ENCODE data around the gene IMPG2.
"Not testable (repeated sequence)": the region's sequence is repeated elsewhere in the genome, so short reads cannot be mapped to it uniquely, and the experiment has no call there.

IMPG2 gene

DNA sequence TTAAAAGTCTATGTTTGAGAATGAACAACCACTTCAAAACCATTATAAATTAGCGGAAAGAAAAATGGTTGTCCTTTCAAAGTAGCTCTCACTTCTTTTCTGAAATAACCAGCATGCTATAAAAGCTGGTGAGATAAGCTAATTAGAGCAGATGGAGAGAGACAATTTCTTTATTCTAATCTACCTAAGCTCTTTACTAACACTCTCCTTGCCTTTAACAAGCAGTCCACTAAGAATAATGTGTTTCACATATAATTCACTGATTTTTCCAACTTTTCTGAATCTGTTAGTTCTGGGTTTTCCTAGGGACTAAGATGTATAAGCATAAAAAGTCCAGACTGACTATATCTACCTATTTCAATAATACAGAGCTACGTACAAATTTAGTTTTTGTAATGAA lies at the start of gene IMPG2:
Gene IMPG2 (minus strand): TSS at position 101 of the 400 bp plus-strand sequence. CDS start 203 bp downstream, outside the sequence.
- DNase-seq (ENCODE audit: low read depth in 1 of 2, low spot score in 1 of 2) = no peak
- in situ Hi-C loops (cut with HindIII; ENCODE audit: low pct_unique_long_range_greater_than_20kb, low sequenced_read_pairs) = no loop called here
- TF ChIP-seq JUND (IDR thresholded peaks at IDR 0.05; ENCODE audit: low read depth) = no peak

DNA sequence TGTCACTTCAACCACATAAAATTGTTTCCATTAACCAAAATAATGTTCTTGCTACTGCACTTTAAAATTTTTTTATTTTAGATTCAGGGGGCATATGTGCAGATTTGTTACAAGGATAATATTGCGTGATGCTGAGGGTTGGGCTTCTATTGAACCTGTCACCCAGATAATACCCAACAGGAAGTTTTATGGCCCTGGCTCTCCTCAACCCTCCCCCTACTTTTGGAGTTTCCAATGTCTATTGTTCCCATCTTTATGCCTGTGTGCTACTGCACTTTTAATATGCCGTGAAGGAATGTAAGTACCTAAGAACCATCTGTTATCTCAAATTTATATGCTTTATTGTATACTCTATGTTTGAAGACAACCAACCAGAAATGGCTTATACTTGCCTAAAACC lies 42.0 kb upstream of the IMPG2 start:
- no peak for TF ChIP-seq JUND (IDR thresholded peaks at IDR 0.05; ENCODE audit: low read depth)
- in situ Hi-C loops (cut with HindIII; ENCODE audit: low pct_unique_long_range_greater_than_20kb, low sequenced_read_pairs) = no loop called here

DNA sequence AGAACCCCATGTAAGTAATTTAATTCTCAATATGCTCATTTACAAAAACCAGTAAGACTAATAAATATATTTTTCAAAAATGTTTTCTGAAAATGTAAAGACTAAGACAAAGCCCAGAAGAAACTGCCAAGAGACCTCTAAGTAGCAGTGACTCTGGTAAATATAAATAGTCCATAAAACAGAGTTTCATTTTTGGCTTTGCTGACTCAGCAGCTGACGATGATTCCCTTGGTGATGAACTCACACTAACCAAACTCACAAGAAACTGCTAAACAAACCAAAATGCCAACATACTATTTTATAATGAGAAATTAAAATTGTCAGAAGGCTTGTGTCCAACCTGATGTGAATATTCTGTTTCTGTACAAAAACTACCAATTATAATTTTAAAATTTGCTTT lies 31.5 kb upstream of the IMPG2 start:
- no peak for TF ChIP-seq JUND (IDR thresholded peaks at IDR 0.05; ENCODE audit: low read depth)

More for the DNA sequence above, 42.0 kb upstream of the IMPG2 start:
- DNase-seq (ENCODE audit: low read depth in 1 of 2, low spot score in 1 of 2) = no peak

GRCh38 chr3:101340591-101340990 lies 20.2 kb upstream of the IMPG2 start:
- no peak for TF ChIP-seq JUND (IDR thresholded peaks at IDR 0.05; ENCODE audit: low read depth)
- in situ Hi-C loops (cut with HindIII; ENCODE audit: low pct_unique_long_range_greater_than_20kb, low sequenced_read_pairs) = no loop called here
- no peak for DNase-seq (ENCODE audit: low read depth in 1 of 2, low spot score in 1 of 2)

More for the DNA sequence above, 31.5 kb upstream of the IMPG2 start:
- no peak for DNase-seq (ENCODE audit: low read depth in 1 of 2, low spot score in 1 of 2)
- in situ Hi-C loops (cut with HindIII; ENCODE audit: low pct_unique_long_range_greater_than_20kb, low sequenced_read_pairs) = no loop called here

GRCh38 chr3:101333883-101334282 lies 13.5 kb upstream of the IMPG2 start:
- in situ Hi-C loops (cut with HindIII; ENCODE audit: low pct_unique_long_range_greater_than_20kb, low sequenced_read_pairs) = no loop called here
- TF ChIP-seq JUND (IDR thresholded peaks at IDR 0.05; ENCODE audit: low read depth) = no peak
- no peak for DNase-seq (ENCODE audit: low read depth in 1 of 2, low spot score in 1 of 2)

GRCh38 chr3:101329016-101329673 lies 8.8 kb upstream of the IMPG2 start:
- no peak for DNase-seq (ENCODE audit: low read depth in 1 of 2, low spot score in 1 of 2)
- TF ChIP-seq JUND (IDR thresholded peaks at IDR 0.05; ENCODE audit: low read depth) = no peak
- in situ Hi-C loops (cut with HindIII; ENCODE audit: low pct_unique_long_range_greater_than_20kb, low sequenced_read_pairs) = no loop called here

GRCh38 chr3:101325393-101326134 lies 5.2 kb upstream of the IMPG2 start:
- in situ Hi-C loops (cut with HindIII; ENCODE audit: low pct_unique_long_range_greater_than_20kb, low sequenced_read_pairs) = no loop called here
- DNase-seq (ENCODE audit: low read depth in 1 of 2, low spot score in 1 of 2) = no peak
- no peak for TF ChIP-seq JUND (IDR thresholded peaks at IDR 0.05; ENCODE audit: low read depth)

- no peak for TF ChIP-seq JUND (IDR thresholded peaks at IDR 0.05; ENCODE audit: low read depth)
- DNase-seq (ENCODE audit: low read depth in 1 of 2, low spot score in 1 of 2) = no peak
- in situ Hi-C loops (cut with HindIII; ENCODE audit: low pct_unique_long_range_greater_than_20kb, low sequenced_read_pairs) = no loop called here
Observed at GRCh38 chr3:101319531-101319930, 844 bp downstream of the IMPG2 start.

- DNase-seq (ENCODE audit: low read depth in 1 of 2, low spot score in 1 of 2) = no peak
- in situ Hi-C loops (cut with HindIII; ENCODE audit: low pct_unique_long_range_greater_than_20kb, low sequenced_read_pairs) = no loop called here
- TF ChIP-seq JUND (IDR thresholded peaks at IDR 0.05; ENCODE audit: low read depth) = no peak
Observed at GRCh38 chr3:101312545-101312944, 7.8 kb downstream of the IMPG2 start.

DNA sequence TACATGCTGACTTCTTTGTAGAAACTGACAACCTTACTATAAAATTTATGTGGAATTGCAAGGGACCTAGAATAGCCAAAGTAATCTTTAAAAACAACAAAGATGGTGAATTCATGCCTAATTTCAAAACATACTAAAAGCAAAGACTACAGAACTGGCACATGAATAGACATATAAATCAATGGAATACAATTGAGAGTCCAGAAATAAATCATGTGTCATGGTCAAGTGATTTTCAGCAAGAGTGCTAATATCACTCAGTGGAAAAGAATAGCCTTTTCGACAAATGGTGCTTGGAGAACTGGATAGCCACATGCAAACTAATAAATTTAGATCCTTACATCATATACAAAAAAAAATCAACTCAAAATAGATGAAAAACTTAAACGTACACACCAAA lies 8.7 kb downstream of the IMPG2 start:
- no peak for DNase-seq (ENCODE audit: low read depth in 1 of 2, low spot score in 1 of 2)
- in situ Hi-C loops (cut with HindIII; ENCODE audit: low pct_unique_long_range_greater_than_20kb, low sequenced_read_pairs) = no loop called here
- TF ChIP-seq JUND (IDR thresholded peaks at IDR 0.05; ENCODE audit: low read depth) = no peak

DNA sequence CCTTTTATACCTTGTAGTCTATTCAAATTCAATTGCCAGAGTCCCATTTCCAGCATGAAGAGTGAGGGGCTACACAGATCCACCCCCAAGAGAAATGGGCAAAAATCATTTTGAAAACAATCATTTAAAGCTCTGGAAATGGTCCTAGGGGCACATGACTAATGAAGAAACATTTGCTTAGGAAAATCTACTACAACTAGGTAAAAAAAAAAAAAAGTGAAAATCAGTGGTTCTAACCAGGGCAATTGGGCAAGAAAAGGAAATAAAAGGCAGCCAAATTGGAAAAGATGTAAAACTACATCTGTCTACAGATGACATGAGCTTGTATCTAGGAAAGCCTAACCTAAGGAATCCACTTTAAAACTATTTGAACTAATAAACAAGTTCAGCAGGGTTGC lies 9.4 kb downstream of the IMPG2 start:
- no peak for DNase-seq (ENCODE audit: low read depth in 1 of 2, low spot score in 1 of 2)
- in situ Hi-C loops (cut with HindIII; ENCODE audit: low pct_unique_long_range_greater_than_20kb, low sequenced_read_pairs) = no loop called here
- no peak for TF ChIP-seq JUND (IDR thresholded peaks at IDR 0.05; ENCODE audit: low read depth)

DNA sequence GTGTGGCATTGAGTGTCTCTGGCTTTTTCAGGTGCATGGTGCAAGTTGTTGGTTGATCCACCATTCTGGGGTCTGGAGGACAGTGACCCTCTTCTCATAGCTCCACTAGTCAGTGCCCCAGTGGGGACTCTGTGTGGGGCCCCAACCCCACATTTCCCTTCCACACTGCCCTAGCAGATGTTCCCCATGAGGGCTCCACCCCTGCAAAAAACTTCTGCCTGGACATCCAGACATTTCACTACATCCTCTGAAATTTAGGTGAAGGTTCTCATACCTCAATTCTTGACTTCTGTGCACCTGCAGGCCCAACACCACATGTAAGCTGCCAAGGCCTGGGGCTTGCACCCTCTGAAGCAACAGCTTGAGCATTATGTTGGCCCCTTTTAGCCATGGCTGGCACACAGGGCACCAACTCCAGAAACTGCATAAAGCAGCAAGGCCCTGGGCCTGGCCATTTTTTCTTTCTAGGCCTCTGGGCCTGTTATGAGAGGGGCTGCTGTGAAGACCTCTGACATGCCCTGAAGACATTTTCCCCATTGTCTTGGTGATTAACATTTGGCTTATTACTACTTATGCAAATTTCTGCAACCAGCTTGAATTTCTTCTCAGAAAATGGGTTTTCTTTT lies 12.1 kb downstream of the IMPG2 start:
- DNase-seq (ENCODE audit: low read depth in 1 of 2, low spot score in 1 of 2) = peak in 1 of 2 experiments; percentile 9
- in situ Hi-C loops (cut with HindIII; ENCODE audit: low pct_unique_long_range_greater_than_20kb, low sequenced_read_pairs) = not testable (repeated sequence)

GRCh38 chr3:101303836-101304235 lies 16.5 kb downstream of the IMPG2 start:
- in situ Hi-C loops (cut with HindIII; ENCODE audit: low pct_unique_long_range_greater_than_20kb, low sequenced_read_pairs) = no loop called here
- no peak for TF ChIP-seq JUND (IDR thresholded peaks at IDR 0.05; ENCODE audit: low read depth)
- DNase-seq (ENCODE audit: low read depth in 1 of 2, low spot score in 1 of 2) = no peak
